Psoas muscle (tissue), 8 donors: ENCODE measurements around the gene CILP2. TPM values are rescaled to one million over a fixed set of nuclear protein-coding genes. Genes with fewer than 3 reads are reported as not detected.

Experiments used
- ATAC-seq, 4 donors: fragments of 200-7000 bp; cut with Tn5 transposase; one replicate each; pipeline ENCODE4 v1.9.1; 2020; ENCODE audit warnings: moderate library complexity in 3 of 4, mild to moderate bottlenecking in 2 of 4
- DNase-seq, 2 donors: peaks; one replicate each; pipeline ENCODE4 v3.0.0-alpha.2; 2020
- H3K27ac ChIP-seq: fragments of 200-600 bp; one replicate; pipeline ENCODE4 v1.8.0; 2022
- H3K27me3 ChIP-seq, 3 donors: fragments of 200-600 bp in 1 of 3; one replicate each; pipeline versions ENCODE4 v1.6.1 to v1.8.0; 2013 to 2022; ENCODE audit warnings: low read length in 2 of 3, mild to moderate bottlenecking in 2 of 3, moderate library complexity in 1 of 3; ENCODE audit not compliant: insufficient read depth in 3 of 3
- H3K36me3 ChIP-seq, 2 donors: fragments of 200-600 bp in 1 of 2; one replicate each; pipeline versions ENCODE4 v1.6.1 to v1.8.0; 2013 to 2022; ENCODE audit warnings: low read depth in 1 of 2, mild to moderate bottlenecking in 1 of 2, moderate library complexity in 1 of 2; ENCODE audit not compliant: insufficient read depth in 1 of 2
- H3K4me1 ChIP-seq: fragments of 200-600 bp; one replicate; pipeline ENCODE4 v1.8.0; 2022
- H3K4me3 ChIP-seq: fragments of 200-600 bp; one replicate; pipeline ENCODE4 v1.8.0; 2022; ENCODE audit warnings: mild to moderate bottlenecking
- H3K9me3 ChIP-seq: fragments of 200-600 bp; one replicate; pipeline ENCODE4 v1.8.0; 2022
- CTCF ChIP-seq: fragments of 200-600 bp; IDR thresholded peaks from one replicate; pipeline ENCODE4 v1.8.0; 2022; ENCODE audit warnings: antibody characterized with exemption
- WGBS, 3 donors: extraction: QIAGEN DNeasy Blood & Tissue Kit; methylation state at CpG; one replicate each; pipeline versions ENCODE4 v1.1.6 to v1.1.7; 2013; 5-methylcytosine and 5-hydroxymethylcytosine counted together
- intact Hi-C, 2 donors: fragments of 100-400 bp; cut with DNase I; formaldehyde crosslinking; loops; one replicate each; pipeline versions ENCODE4 v1.11.0 to v1.14.2; 2022
- polyA plus RNA-seq, 3 donors: library from polyadenylated mRNA; stranded (reverse); fragments of 200-250 nt; gene quantifications; one replicate each; pipeline ENCODE4 v1.2.3, GENCODE V29; 2013
- total RNA-seq, 4 donors: library from RNA; stranded (reverse); fragmentation: NEBNext Ultra II Directional in 2 of 4; extraction: Animal tissue kit (Norgen Biotek cat#: 25700) in 2 of 4; gene quantifications; one replicate each; pipeline versions ENCODE4 v1.2.1 to v1.2.4, GENCODE V29; 2021 to 2023
- donor health status: healthy with polysubstance abuse.
- donor health status: DM: no; HTN: no; CAD: no; lungs with moderate emphysema.
- donor health status: Bipolar disorder and iron deficiency.
- donor health status: healthy.
- donor health status: DM: yes; HTN: yes; CAD: no.
- donor health status: DM: no; HTN: no; CAD: no.
- donor health status: DM: no; HTN: no; CAD: no.
- donor health status: DM: yes; HTN: yes; CAD: no.

Gene CILP2
- total and polyA plus RNA-seq, 7 donors: 0.03 TPM; not detected in 6

GRCh38 chr19:19506592-19506991 lies 31.5 kb upstream of the CILP2 start:
- no peak for DNase-seq
- WGBS, 3 donors: 86 to 91% (median 88%) methylated on average over 12 of the region's 12 CpGs
- Histone ChIP-seq H3K4me1 (no peaks in the 10 kb centered on the region), H3K9me3 (no peaks in the 10 kb centered on the region), H3K27ac (no peak overlapping the region), H3K27me3 (no peaks in the 10 kb centered on the region), H3K36me3 (peaks cover 4 to 59% of the 10 kb centered on the region in 2 donors), H3K4me3 (no peak overlapping the region)
- ATAC-seq: no peak
- TF ChIP-seq CTCF: no peak
- intact Hi-C loops: no loop called here

DNA sequence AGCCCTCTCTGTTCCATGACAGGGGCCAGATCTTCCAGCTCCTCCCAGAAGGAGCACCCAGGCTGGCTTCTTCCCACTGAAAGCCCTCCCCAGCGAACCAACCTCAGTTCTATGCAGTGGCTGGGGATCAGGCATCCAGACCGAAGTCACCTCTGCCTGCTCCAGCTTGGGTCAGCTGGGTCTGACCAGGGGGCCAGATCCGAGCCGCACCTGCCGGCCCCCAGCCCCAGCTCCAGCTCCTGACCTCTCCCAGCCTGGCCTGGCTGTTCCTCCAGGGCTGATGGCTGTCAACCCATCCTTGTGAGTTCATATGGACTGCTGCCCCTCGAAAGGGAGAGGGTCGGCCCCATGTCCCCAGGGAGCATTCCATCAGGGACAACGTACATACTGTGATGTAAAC lies 30.7 kb upstream of the CILP2 start:
- H3K27ac ChIP-seq: no peak overlapping the region
- no peaks in the 10 kb centered on the region for H3K27me3 ChIP-seq
- intact Hi-C loops: no loop called here
- 80 to 83% (median 81%) methylated on average over 8 of the region's 8 CpGs for WGBS, 3 donors
- DNase-seq (no peak), ATAC-seq (no peak)
- no peak for TF ChIP-seq CTCF
- peaks cover 2 to 52% of the 10 kb centered on the region in 2 donors for H3K36me3 ChIP-seq
- no peaks in the 10 kb centered on the region for H3K4me1 ChIP-seq
- no peaks in the 10 kb centered on the region for H3K9me3 ChIP-seq
- H3K4me3 ChIP-seq: no peak overlapping the region

- WGBS, 3 donors: 76 to 84% (median 76%) methylated on average over 11 of the region's 11 CpGs
- H3K9me3 ChIP-seq: no peaks in the 10 kb centered on the region
- no peaks in the 10 kb centered on the region for H3K27me3 ChIP-seq
- H3K4me1 ChIP-seq: no peaks in the 10 kb centered on the region
- ATAC-seq: peak in 2 of 4 donors; percentile 6 to 17
- H3K27ac ChIP-seq: no peak overlapping the region
- TF ChIP-seq CTCF: no peak
- H3K4me3 ChIP-seq: no peak overlapping the region
- peaks cover 0 to 43% of the 10 kb centered on the region in 2 donors for H3K36me3 ChIP-seq
- intact Hi-C loops: no loop called here
- no peak for DNase-seq
Measured at GRCh38 chr19:19508217-19508616, 29.8 kb upstream of the CILP2 start.

DNA sequence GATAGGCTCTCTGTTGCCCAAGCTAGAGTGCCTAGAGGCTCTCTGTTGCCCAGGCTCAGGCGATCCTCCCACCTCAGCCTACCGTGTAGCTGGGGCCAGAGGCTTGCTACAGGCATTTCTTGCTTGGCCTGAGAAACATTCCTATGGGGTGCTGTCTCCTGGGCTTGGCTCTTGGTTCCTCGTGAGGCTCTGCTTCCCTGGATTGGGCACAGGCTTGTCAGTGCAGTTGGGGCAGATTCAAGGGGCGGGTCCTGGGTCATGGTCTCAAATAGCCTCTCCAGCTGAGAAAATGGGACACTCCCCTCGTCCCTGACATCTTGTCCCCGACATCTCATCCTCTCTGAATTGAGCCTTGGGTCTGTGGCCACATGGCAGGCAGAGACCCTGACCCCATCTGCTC lies 27.6 kb upstream of the CILP2 start:
- intact Hi-C loops: no loop called here

More for the DNA sequence above, 27.6 kb upstream of the CILP2 start:
- H3K27ac ChIP-seq: no peak overlapping the region
- H3K4me3 ChIP-seq: no peak overlapping the region
- peaks cover 0 to 22% of the 10 kb centered on the region in 2 donors for H3K36me3 ChIP-seq
- no peaks in the 10 kb centered on the region for H3K27me3 ChIP-seq
- no peak for DNase-seq
- no peaks in the 10 kb centered on the region for H3K4me1 ChIP-seq
- 18 to 21% (median 18%) methylated on average over 6 of the region's 6 CpGs for WGBS, 3 donors
- no peaks in the 10 kb centered on the region for H3K9me3 ChIP-seq
- TF ChIP-seq CTCF: no peak
- ATAC-seq: no peak
